AG08395 (cell line): ENCODE data around the gene MIOX.

Experiments used
- DNase-seq: peaks from one replicate; pipeline ENCODE4 v3.0.0; 2012; ENCODE audit warnings: mixed read lengths, low spot score

MIOX gene

GRCh38 chr22:50455201-50455600 is 31.5 kb upstream of the MIOX start:
- DNase-seq: no peak

GRCh38 chr22:50456026-50456425 is 30.6 kb upstream of the MIOX start:
- DNase-seq: no peak

DNA sequence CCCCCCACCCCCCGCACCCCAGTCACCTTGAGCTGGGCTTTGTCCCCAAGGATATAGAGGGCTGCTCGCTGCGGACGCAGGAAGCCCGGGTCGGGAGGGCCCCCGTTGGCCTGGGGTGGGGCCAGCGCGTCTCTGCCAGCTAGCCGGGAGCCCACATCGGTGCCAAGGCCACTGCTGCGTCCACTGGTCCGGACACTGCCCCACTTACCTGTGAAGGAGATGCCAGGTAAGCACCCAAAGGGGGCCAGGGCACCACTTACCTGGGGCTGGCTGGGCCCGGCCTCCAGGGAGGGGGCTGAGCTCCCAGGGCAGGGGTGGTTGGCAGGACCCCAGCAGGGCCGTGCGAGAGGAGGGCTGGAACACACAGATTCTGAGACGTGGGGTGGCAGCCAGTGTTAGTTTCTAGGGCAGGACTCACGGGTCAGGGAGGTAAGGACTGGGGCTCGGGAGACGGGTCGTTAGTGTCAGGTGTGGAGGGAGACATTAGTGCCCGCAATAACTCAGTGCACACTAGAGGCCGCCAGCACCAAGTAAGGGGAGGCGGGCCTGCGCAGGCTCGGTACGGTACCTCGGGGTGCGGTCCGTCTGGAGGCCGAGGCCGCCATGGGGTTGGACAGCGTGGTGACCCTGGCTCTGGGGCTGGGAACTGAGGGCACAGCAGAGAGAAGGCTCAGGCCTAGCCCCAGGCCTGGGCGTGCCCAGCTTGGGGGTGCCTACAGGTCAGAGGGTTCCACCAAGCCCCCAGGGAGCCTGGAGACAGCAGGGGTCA is 30.0 kb upstream of the MIOX start:
- DNase-seq: no peak

- DNase-seq: no peak
These were observed 27.6 kb upstream of the MIOX start for GRCh38 chr22:50459016-50459415.

DNA sequence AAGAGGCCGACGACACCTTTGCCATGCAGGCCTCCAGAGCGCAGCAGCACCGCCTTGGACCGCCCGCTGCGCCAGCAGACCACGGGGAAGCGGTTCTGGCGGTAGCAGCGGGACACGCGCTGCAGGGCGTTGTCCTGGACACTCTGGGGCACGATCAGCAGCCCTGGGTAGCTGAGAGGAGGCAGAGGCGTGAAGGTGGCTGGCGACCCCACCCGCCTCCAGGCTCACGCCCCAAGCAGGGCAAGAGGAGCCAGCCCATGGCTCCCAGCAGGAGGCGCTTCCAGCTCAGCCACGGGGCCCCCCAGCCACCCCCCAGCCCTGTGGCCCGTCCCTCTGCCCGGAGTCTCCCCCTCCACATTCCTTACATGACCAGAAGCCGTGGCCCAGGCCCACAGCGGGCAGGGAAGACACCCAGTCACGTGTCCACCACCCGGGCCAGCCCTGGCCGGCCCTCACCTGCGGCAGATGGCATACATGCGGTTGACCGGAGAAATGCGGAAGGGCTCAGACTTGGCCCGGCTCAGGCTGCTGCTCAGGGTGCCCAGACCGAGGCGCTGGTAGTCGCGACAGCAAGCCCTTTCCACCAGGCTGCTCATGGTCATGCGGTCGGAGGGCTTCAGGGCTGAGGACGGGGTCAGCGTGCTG is 27.0 kb upstream of the MIOX start:
- no peak for DNase-seq

DNA sequence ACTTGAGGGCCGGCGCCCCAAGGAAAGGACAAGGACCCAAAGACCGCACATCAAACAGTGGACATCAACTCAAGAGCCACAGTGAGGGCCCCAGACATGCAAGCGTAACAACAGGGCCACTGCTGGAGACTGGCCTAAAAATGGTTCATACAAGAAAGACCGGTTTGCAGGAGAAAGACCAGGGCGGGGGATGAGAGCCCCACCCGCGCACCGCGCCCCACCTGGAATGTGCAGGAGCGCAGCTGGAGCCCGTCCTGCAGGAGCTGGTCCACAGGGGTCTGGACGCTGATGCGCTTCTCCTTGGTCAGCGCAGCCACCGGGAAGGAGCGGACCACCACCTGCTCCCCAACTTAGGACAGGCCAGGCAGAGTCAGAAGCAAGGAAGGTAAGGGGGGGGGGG is 25.7 kb upstream of the MIOX start:
- no peak for DNase-seq

GRCh38 chr22:50461536-50461935 is 25.1 kb upstream of the MIOX start:
- no peak for DNase-seq

- no peak for DNase-seq
These were observed 24.6 kb upstream of the MIOX start for GRCh38 chr22:50461979-50462540.

- no peak for DNase-seq
These were observed 23.3 kb upstream of the MIOX start for GRCh38 chr22:50463188-50463900.

DNA sequence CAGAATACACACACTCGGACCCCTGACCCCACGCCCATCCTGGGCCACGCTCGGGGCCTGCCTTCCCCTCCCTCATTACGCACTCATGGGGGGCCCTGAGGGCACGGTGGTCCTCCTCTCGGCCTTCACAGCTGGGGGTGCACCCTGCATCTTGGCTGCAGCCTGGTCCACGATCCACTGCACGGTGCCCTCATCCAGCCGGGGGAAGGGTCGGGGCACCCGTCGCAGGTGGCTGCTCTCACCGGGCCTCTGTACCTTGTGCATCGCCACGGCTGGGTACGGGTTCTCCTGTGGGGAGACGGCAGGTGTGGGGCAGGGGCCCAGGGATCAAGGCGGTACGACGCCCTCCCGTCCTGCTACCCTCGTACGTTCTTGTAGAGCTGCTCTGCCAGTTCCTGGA is 22.2 kb upstream of the MIOX start:
- DNase-seq: no peak

DNA sequence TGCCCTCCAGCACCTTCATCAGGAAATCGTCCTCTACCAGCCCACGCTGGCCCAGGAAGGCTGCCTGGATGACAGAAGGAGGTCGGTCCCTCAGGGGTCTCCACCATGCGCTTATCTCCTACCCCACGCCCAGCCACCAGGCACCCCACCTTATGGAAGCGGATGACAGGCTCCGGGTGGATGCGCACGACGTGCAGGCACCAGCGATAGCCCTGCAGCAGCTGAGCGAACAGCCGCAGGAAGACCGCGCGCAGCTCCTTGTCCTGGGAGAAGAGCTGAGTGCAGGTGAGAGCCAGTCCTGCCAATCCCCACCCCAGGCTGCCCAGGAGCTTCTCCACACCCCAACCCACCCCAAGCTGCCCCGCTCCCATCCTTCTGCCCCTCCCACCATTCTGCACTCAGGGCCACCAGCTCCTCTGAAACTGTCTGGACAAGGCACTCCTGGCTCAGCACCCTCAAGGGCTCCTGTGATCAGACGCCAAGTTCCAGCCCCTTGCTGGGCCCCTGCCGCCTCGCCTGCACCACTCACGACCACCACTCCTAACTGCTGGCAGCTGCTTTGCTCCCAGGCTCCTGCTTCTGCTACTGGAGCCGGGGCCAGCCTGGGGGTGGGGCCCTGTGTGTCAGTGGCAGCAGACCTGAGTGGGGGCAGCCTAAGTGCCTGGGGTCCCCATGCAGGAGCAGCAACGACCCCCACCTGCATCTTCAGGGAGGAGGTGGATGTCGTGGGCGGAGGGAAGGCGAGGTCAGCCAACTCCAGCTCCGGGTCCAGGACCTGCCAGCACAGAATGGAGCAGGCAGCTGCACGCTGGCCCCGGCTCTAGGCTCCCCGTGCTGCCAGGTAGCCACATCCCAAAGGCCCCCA is 21.4 kb upstream of the MIOX start:
- no peak for DNase-seq

DNA sequence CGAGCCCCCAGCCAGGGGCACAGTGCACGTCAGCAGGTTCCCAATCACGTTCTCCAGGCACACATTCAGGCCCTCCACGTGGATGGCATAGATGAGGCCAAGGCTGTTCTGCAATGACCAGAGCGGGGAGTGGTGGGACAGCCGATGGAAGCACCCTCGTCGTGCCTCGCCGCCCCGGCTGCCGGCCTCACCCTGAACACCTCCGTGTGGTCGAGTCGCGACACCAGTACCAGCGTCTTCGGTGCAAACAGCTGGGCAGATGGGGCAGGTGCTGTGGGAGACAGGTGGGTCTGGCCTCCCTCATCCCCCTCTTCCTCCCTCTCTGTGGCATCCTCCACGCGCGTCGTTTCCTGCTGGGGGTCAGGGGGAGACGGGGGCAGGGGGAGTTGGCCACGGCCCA is 19.3 kb upstream of the MIOX start:
- no peak for DNase-seq

GRCh38 chr22:50467773-50468440 is 18.8 kb upstream of the MIOX start:
- DNase-seq: no peak

DNA sequence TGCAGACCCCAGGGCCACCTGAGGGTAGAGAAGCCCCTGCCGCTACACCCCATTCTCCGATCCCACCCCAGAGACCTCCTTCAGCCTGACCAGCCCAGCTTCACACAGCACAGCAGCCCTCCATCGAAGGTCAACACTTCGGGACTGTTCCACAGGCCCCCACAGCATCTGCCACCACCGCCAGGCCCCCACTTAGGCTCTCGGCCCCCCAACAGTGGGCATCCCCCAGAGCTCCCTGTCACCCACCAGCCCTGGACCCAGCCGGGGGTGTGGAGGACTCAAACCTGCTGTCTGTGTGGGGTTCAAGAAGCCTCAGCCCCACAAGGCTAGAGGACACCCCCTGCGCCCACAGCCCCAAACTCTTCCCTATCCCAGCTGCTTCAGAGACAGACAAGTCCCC is 18.0 kb upstream of the MIOX start:
- DNase-seq: no peak

GRCh38 chr22:50469377-50470305 is 17.0 kb upstream of the MIOX start:
- no peak for DNase-seq

GRCh38 chr22:50470491-50470890 is 16.2 kb upstream of the MIOX start:
- DNase-seq: no peak

DNA sequence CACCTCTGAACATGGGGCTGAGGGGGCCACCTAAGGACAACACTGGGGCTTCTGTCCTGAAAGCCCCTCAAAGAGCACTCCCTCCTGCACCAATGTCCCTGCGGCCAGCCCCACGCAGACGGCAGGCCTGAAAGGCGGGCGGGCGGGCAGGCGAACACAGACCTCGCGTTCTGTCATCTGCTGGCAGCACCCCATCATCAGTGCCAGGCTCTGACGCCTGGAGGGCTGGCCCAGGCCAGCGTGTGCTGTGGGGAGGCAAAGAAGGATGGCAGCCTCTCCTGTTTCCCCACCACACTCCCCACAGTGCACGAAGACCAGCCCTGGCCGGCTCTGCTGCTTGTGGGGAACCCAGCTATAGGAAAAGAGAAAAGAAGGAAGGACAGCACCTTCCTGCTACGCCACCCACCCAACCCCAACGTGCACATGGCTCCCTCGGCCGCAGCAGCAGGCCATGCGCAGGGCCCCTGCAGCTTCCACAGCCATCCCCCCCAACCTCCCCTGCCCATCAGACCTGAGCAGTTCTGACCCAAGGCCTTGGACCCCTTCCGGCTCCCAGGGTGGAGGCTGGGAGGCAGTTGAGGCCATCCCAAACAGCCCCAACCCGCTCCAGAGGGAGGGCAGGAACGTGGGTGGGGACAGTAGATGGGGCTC is 15.3 kb upstream of the MIOX start:
- DNase-seq: no peak

GRCh38 chr22:50471962-50472361 is 14.7 kb upstream of the MIOX start:
- no peak for DNase-seq

DNA sequence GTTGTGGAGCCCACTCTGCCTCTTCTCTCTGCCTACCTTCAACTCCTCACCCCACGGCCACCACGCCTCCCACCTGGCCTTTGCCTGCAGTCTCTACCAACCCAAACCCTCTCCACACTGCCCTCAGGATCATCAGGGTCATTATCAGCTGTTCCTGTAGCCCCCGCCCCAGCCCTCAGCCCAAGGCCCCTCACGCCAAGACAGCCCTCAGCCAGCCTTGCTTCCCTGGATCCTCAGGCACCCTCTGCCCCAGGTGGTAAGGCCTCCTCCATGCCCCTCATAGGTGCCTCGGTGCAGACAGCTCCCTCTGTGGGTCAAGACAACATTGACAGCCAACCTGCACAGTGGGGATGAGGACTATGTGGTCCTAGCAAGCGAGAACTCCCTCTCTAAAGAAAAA is 13.6 kb upstream of the MIOX start:
- no peak for DNase-seq
